Measurements from ENCODE around the gene GSK3B.

DNA sequence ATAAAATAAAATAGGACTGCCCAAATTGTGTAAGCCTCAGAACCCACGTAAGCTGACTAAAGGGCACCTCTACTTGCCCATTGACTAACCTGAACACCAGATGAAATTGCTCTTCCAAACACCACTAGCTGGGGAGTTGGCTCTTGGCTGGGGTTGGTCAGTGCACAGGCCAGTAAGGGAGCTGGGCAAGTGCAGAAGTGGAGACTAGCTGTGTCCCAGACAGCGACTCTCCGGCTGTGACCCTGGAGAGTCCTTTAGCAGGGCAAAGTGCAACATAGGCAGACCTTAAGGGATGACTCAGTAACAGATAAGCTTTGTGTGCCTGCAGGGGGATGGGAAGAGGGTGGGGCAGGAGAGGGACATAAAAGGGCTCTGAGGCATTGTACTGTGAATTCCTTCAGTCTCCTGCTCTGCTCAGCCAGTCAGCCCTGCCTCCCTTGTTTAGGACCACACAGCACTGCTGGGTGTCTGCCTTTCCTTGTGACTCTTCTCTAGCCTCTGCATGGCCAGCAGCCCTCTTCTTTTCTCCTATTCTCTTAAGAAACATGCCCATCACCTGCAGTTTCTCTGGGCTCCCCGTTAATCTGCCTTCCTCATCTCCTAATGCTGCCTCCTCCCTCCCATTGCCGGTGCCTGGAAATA lies 299.2 kb downstream of the GSK3B start:
- TF ChIP-seq, protein P1, sequence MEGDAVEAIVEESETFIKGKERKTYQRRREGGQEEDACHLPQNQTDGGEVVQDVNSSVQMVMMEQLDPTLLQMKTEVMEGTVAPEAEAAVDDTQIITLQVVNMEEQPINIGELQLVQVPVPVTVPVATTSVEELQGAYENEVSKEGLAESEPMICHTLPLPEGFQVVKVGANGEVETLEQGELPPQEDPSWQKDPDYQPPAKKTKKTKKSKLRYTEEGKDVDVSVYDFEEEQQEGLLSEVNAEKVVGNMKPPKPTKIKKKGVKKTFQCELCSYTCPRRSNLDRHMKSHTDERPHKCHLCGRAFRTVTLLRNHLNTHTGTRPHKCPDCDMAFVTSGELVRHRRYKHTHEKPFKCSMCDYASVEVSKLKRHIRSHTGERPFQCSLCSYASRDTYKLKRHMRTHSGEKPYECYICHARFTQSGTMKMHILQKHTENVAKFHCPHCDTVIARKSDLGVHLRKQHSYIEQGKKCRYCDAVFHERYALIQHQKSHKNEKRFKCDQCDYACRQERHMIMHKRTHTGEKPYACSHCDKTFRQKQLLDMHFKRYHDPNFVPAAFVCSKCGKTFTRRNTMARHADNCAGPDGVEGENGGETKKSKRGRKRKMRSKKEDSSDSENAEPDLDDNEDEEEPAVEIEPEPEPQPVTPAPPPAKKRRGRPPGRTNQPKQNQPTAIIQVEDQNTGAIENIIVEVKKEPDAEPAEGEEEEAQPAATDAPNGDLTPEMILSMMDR (IDR thresholded peaks at IDR 0.05) = no peak
- TF ChIP-seq POLR2A (IDR thresholded peaks at IDR 0.05) = no peak
